AG09319 (cell line): ENCODE data around the gene PLOD3.

ENCODE experiments used
- DNase-seq: peaks from one replicate; pipeline ENCODE4 v3.0.0-alpha.2; 2010; ENCODE audit warnings: low read depth; ENCODE audit errors: extremely low read depth
- CTCF ChIP-seq: IDR thresholded peaks from 2 replicates; pipeline ENCODE4 v1.5.1; 2011; ENCODE audit warnings: low read depth, mild to moderate bottlenecking, inconsistent platforms, low read length, moderate library complexity

PLOD3 gene

GRCh38 chr7:101232141-101232850, 14.9 kb upstream of the PLOD3 start:
- DNase-seq: no peak
- no peak for TF ChIP-seq CTCF

- TF ChIP-seq CTCF: no peak
Observed at GRCh38 chr7:101231644-101232043, 14.3 kb upstream of the PLOD3 start.

DNA sequence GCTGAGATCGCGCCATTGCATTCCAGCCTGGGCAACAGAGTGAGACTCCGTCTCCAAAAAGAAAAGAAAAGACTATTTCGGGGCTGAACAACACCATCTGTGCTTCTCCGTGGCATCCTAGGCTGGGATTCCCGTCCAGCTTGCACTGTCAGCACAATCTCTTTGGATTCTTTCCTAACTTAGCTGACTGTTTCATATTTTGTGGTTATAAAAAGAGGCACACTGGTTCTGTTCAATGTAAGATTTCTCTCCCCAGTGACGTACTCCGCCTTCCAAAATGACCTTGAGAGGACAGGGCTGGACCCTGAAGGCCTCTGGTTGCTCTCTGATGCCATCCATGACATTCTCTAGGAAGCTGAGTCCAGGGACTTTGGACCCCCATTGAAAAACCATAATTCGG, 9.3 kb upstream of the PLOD3 start:
- TF ChIP-seq CTCF: no peak
- DNase-seq: no peak

More at GRCh38 chr7:101231644-101232043, 14.3 kb upstream of the PLOD3 start:
- DNase-seq: no peak

DNA sequence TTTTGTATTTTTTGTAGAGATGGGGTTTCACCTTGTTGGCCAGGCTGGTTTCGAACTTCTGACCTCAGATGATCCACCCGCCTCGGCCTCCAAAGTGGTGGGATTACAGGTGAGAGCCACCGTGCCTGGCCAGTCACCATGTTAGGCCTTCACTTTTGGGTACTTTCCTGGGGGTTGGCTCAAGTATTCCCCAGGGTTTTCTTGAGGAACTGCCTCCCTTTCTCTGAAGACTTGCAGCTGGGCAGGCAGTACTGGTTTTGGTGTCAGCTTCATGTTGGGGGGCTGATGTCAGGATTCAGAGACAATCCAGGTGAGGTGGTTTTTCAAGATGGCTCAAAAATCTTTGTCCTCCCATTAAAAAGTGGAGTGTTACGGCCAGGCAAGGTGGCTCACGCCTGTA, 8.3 kb upstream of the PLOD3 start:
- DNase-seq: no peak
- TF ChIP-seq CTCF: no peak

DNA sequence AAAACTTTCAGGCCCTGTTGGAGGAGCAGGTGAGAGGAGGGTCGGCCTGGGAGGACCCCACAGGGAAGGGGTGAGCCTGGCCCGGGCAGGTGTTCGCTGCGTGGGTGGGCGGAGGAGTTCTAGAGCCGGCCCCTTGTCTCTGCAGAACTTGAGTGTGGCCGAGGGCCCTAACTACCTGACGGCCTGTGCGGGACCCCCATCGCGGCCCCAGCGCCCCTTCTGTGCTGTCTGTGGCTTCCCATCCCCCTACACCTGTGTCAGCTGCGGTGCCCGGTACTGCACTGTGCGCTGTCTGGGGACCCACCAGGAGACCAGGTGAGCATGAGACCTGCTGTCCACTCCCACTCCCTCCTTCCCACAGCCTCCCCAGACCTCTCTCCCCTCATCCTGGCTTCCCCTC, 6.1 kb upstream of the PLOD3 start:
- TF ChIP-seq CTCF: no peak
- DNase-seq: no peak

DNA sequence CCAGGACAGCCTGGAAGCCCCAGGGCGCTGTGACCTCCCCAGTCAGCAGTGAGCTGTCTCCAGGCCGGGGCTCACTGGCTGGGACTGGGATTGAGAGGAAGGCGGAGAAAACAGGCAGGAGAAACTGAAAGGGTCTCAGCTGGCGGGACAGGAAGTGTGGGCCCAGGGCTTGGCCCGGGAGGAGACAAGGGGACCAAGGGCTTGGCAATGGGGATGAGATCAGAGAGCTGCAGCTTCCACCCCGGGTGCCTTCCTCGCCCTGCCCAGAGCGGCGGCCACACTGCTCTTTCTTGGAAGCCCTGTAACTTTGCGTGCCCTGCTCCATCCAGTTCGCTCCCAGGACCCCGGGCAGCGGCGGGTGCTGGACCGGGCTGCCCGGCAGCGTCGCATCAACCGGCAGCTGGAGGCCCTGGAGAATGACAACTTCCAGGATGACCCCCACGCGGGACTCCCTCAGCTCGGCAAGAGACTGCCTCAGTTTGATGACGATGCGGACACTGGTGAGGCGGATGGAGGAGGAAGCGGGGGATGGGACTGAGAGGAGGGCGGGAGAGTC, 5.0 kb upstream of the PLOD3 start:
- TF ChIP-seq CTCF: no peak
- DNase-seq: no peak

GRCh38 chr7:101220295-101220694, 2.9 kb upstream of the PLOD3 start:
- no peak for TF ChIP-seq CTCF
- no peak for DNase-seq
